ENCODE results near the gene ABCC1. TPM values are rescaled to one million over a fixed set of nuclear protein-coding genes. Genes with fewer than 3 reads are reported as not detected.

ABCC1 gene
- total and polyA plus RNA-seq, 4 donors = 12.4 to 41.5 (median 31.3) TPM

DNA sequence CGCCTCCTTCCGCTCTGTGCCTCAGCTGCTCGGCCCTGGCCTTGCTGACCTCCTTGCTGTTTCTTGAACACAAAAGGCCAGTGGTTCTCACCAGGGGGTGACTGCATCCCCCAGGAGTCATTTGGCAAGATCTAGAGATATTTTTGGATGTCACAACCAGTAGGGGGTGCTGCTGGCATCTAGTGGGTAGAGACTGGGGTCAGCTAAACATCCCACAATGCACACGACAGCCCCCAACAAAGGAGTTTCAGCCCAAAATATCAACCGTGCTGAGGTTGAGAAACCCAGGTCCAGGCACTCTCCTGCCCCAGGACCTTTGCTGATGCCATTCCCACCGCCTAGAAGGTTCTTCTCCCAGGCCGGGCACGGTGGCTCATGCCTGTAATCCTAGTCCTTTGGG is 234.1 kb downstream of the ABCC1 start:
- ATAC-seq (ENCODE audit: insufficient read depth, low FRiP score) = no peak

DNA sequence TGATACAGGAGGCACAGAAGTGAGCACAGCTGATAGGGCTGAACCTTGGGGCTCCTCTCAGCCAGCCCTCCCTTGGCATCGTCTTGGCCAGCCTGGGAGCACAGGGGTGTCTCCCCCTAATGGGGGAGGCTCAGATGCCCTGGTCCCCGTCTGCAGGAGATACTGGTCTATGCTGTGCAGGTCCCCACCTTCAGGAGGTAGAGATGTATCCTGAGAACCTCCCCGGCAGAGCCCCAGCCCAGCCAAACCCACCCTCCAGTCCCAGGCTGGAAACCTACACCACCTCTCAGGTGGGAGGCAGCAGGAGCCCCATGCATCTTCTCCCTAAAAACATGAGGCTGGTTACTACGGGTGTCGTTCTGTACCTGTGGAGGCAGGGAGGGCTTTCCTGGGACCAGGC is 235.2 kb downstream of the ABCC1 start:
- H3K4me1 ChIP-seq (ENCODE audit: control insufficient read depth in 5 of 5, insufficient read depth in 5 of 5, low read length in 5 of 5) = peaks cover 0 to 2% (median 0%) of the 10 kb centered on the region in 5 donors
- H3K27me3 ChIP-seq (ENCODE audit: control insufficient read depth in 3 of 3, insufficient read depth in 3 of 3, low read length in 2 of 3) = no peaks in the 10 kb centered on the region
- WGBS, 2 donors = 85 to 100% methylated on average over 5 of the region's 5 CpGs
- TF ChIP-seq, protein P1, sequence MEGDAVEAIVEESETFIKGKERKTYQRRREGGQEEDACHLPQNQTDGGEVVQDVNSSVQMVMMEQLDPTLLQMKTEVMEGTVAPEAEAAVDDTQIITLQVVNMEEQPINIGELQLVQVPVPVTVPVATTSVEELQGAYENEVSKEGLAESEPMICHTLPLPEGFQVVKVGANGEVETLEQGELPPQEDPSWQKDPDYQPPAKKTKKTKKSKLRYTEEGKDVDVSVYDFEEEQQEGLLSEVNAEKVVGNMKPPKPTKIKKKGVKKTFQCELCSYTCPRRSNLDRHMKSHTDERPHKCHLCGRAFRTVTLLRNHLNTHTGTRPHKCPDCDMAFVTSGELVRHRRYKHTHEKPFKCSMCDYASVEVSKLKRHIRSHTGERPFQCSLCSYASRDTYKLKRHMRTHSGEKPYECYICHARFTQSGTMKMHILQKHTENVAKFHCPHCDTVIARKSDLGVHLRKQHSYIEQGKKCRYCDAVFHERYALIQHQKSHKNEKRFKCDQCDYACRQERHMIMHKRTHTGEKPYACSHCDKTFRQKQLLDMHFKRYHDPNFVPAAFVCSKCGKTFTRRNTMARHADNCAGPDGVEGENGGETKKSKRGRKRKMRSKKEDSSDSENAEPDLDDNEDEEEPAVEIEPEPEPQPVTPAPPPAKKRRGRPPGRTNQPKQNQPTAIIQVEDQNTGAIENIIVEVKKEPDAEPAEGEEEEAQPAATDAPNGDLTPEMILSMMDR (IDR thresholded peaks at IDR 0.05; ENCODE audit: control extremely low read depth, extremely low read depth) = no peak
- no peak for DNase-seq
- H3K27ac ChIP-seq (ENCODE audit: low read depth in 1 of 2, low read length in 1 of 2) = no peak overlapping the region
- no peaks in the 10 kb centered on the region for H3K9me3 ChIP-seq (ENCODE audit: control insufficient read depth in 4 of 4, insufficient read depth in 3 of 4, low read length in 3 of 4)
- H3K4me3 ChIP-seq = no peak overlapping the region
- H3K9ac ChIP-seq (ENCODE audit: insufficient read depth in 1 of 2, low read length in 2 of 2) = no peak overlapping the region
- peaks cover 0 to 11% (median 0%) of the 10 kb centered on the region in 4 donors for H3K36me3 ChIP-seq (ENCODE audit: control insufficient read depth in 4 of 4, insufficient read depth in 4 of 4, low read length in 4 of 4)
- ATAC-seq (ENCODE audit: insufficient read depth, low FRiP score) = no peak

More for the DNA sequence above, 234.1 kb downstream of the ABCC1 start:
- H3K4me3 ChIP-seq = no peak overlapping the region
- DNase-seq = no peak
- TF ChIP-seq, protein P1 (IDR thresholded peaks at IDR 0.05; ENCODE audit: control extremely low read depth, extremely low read depth) = no peak
- no peak overlapping the region for H3K9ac ChIP-seq (ENCODE audit: insufficient read depth in 1 of 2, low read length in 2 of 2)
- H3K27ac ChIP-seq (ENCODE audit: low read depth in 1 of 2, low read length in 1 of 2) = no peak overlapping the region
- H3K36me3 ChIP-seq (ENCODE audit: control insufficient read depth in 4 of 4, insufficient read depth in 4 of 4, low read length in 4 of 4) = peaks cover 0 to 14% (median 0%) of the 10 kb centered on the region in 4 donors
- peaks cover 0 to 2% (median 0%) of the 10 kb centered on the region in 5 donors for H3K4me1 ChIP-seq (ENCODE audit: control insufficient read depth in 5 of 5, insufficient read depth in 5 of 5, low read length in 5 of 5)
- no peaks in the 10 kb centered on the region for H3K27me3 ChIP-seq (ENCODE audit: control insufficient read depth in 3 of 3, insufficient read depth in 3 of 3, low read length in 2 of 3)
- WGBS, 2 donors = 86 to 88% methylated on average over 8 of the region's 8 CpGs
- peaks cover 0 to 3% (median 0%) of the 10 kb centered on the region in 4 donors for H3K9me3 ChIP-seq (ENCODE audit: control insufficient read depth in 4 of 4, insufficient read depth in 3 of 4, low read length in 3 of 4)

DNA sequence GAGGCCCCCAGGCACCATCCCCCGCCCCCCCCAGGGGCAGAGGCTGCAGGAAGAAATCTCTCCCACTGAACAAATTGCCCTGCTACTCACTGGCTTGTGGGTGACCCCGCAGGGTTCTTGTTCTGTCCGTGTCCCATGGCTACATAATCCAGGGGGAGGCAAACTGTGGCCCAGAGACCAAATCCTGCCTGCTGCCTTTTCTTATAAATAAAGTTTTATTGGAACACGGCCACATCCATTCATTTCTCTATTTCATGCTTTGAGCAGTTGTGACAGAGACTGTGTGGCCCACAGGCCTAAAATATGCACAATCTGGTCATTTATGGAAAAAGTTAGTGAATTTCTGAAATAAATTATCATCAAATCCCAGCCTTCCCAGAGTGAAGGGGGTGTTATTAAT is 235.7 kb downstream of the ABCC1 start:
- WGBS, 2 donors = 75 to 82% methylated on average over 4 of the region's 4 CpGs
- TF ChIP-seq, protein P1 (IDR thresholded peaks at IDR 0.05; ENCODE audit: control extremely low read depth, extremely low read depth) = no peak
- Histone ChIP-seq H3K9me3 (ENCODE audit: control insufficient read depth in 4 of 4, insufficient read depth in 3 of 4, low read length in 3 of 4) (no peaks in the 10 kb centered on the region), H3K27ac (ENCODE audit: low read depth in 1 of 2, low read length in 1 of 2) (no peak overlapping the region), H3K4me3 (no peak overlapping the region), H3K36me3 (ENCODE audit: control insufficient read depth in 4 of 4, insufficient read depth in 4 of 4, low read length in 4 of 4) (peaks cover 0 to 10% (median 0%) of the 10 kb centered on the region in 4 donors), H3K4me1 (ENCODE audit: control insufficient read depth in 5 of 5, insufficient read depth in 5 of 5, low read length in 5 of 5) (peaks cover 0 to 2% (median 0%) of the 10 kb centered on the region in 5 donors), H3K27me3 (ENCODE audit: control insufficient read depth in 3 of 3, insufficient read depth in 3 of 3, low read length in 2 of 3) (no peaks in the 10 kb centered on the region), H3K9ac (ENCODE audit: insufficient read depth in 1 of 2, low read length in 2 of 2) (no peak overlapping the region)
- ATAC-seq (ENCODE audit: insufficient read depth, low FRiP score) (no peak), DNase-seq (no peak)

DNA sequence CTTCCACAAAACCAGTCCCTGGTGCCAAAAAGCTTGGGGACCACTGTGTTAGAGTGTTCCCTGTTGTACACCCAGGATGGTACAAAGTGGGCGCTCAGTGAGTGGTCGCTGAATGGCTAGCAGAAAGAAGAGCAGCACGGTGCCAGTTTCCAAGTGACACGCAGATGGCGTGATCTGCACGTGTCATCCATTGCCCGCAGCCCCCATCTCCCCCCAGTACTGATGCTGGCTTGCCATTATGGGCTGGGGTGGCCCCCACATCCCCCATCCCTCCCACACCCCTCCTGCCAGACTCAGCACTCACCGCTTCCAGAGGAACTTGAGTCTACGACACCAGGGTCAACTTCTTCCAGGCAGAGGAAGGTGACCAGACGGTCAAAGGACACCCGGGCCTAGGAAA is 237.4 kb downstream of the ABCC1 start:
- peaks cover 0 to 12% (median 0%) of the 10 kb centered on the region in 4 donors for H3K36me3 ChIP-seq (ENCODE audit: control insufficient read depth in 4 of 4, insufficient read depth in 4 of 4, low read length in 4 of 4)
- TF ChIP-seq, protein P1 (IDR thresholded peaks at IDR 0.05; ENCODE audit: control extremely low read depth, extremely low read depth) = no peak
- H3K9ac ChIP-seq (ENCODE audit: insufficient read depth in 1 of 2, low read length in 2 of 2) = no peak overlapping the region
- peaks cover 0 to 2% (median 0%) of the 10 kb centered on the region in 5 donors for H3K4me1 ChIP-seq (ENCODE audit: control insufficient read depth in 5 of 5, insufficient read depth in 5 of 5, low read length in 5 of 5)
- 92 to 94% methylated on average over 11 of the region's 11 CpGs for WGBS, 2 donors
- DNase-seq (no peak), ATAC-seq (ENCODE audit: insufficient read depth, low FRiP score) (no peak)
- no peaks in the 10 kb centered on the region for H3K9me3 ChIP-seq (ENCODE audit: control insufficient read depth in 4 of 4, insufficient read depth in 3 of 4, low read length in 3 of 4)
- no peaks in the 10 kb centered on the region for H3K27me3 ChIP-seq (ENCODE audit: control insufficient read depth in 3 of 3, insufficient read depth in 3 of 3, low read length in 2 of 3)
- H3K4me3 ChIP-seq = no peak overlapping the region
- H3K27ac ChIP-seq (ENCODE audit: low read depth in 1 of 2, low read length in 1 of 2) = no peak overlapping the region

All from lung (tissue), 12 donors.